Stimulated activated CD8-positive, alpha-beta memory T cell treated with anti-CD3 and anti-CD28 coated beads, Interleukin-7, amount 100 ng/mL, for 1 hour (primary cell): ENCODE data around the gene FMNL1.

Experiments used
- DNase-seq, 2 donors: peaks; one replicate each; pipeline ENCODE4 v3.0.0-alpha.2; 2020; ENCODE audit warnings: low read depth in 2 of 2

The FMNL1 gene

GRCh38 chr17:45222289-45222995 is 757 bp downstream of the FMNL1 start:
- no peak for DNase-seq

- no peak for DNase-seq
Measured at GRCh38 chr17:45222996-45223538, 1.4 kb downstream of the FMNL1 start.

- DNase-seq: no peak
Measured at GRCh38 chr17:45223539-45224528, 2.1 kb downstream of the FMNL1 start.

- no peak for DNase-seq
Measured at GRCh38 chr17:45224671-45225050, 3.0 kb downstream of the FMNL1 start.

- DNase-seq: no peak
Measured at GRCh38 chr17:45225051-45225700, 3.5 kb downstream of the FMNL1 start.

- DNase-seq: peak; percentile 84 to 87
Measured at GRCh38 chr17:45225964-45226530, 4.4 kb downstream of the FMNL1 start.

GRCh38 chr17:45226576-45226975 is 4.9 kb downstream of the FMNL1 start:
- DNase-seq: no peak

GRCh38 chr17:45227101-45227925 is 5.6 kb downstream of the FMNL1 start:
- DNase-seq: no peak

- no peak for DNase-seq
Measured at GRCh38 chr17:45227926-45228762, 6.5 kb downstream of the FMNL1 start.

- DNase-seq: peak; percentile 55 to 59
Measured at GRCh38 chr17:45228763-45229539, 7.3 kb downstream of the FMNL1 start.

GRCh38 chr17:45229681-45230409 is 8.2 kb downstream of the FMNL1 start:
- no peak for DNase-seq

- DNase-seq: no peak
Measured at GRCh38 chr17:45230410-45230786, 8.7 kb downstream of the FMNL1 start.

- no peak for DNase-seq
Measured at GRCh38 chr17:45230787-45231480, 9.2 kb downstream of the FMNL1 start.

GRCh38 chr17:45231481-45232116 is 9.9 kb downstream of the FMNL1 start:
- DNase-seq: no peak

- DNase-seq: no peak
Measured at GRCh38 chr17:45232514-45233422, 11.1 kb downstream of the FMNL1 start.

- DNase-seq: no peak
Measured at GRCh38 chr17:45233423-45233924, 11.8 kb downstream of the FMNL1 start.
